Neural cell (in vitro differentiated cells): ENCODE data around the gene DNAJB1. TPM values are rescaled to one million over a fixed set of nuclear protein-coding genes. Genes with fewer than 3 reads are reported as not detected.

Source experiments
- H2AFZ ChIP-seq: fragments of 200-600, 300-800 bp; sonication (generic), shearing (Covaris generic); 2 replicates; pipeline ENCODE4 v1.6.0; 2014; ENCODE audit warnings: low read depth, mild to moderate bottlenecking, antibody characterized with exemption, low read length, moderate library complexity
- H3F3A ChIP-seq: fragments of 200-600 bp; shearing (Covaris generic); 2 replicates; pipeline ENCODE4 v1.6.1; 2016; ENCODE audit warnings: mild to moderate bottlenecking, moderate library complexity, mixed read lengths, antibody characterized with exemption, low read length; ENCODE audit not compliant: insufficient read depth, poor library complexity, severe bottlenecking
- H3K27ac ChIP-seq: fragments of 200-600, 300-800 bp; sonication (generic), shearing (Covaris generic); 2 replicates; pipeline ENCODE4 v1.5.1; 2014; ENCODE audit warnings: mild to moderate bottlenecking, low read length, moderate library complexity
- H3K27me3 ChIP-seq: fragments of 300-800, 200-600 bp; sonication (generic), shearing (Covaris generic); 2 replicates; pipeline ENCODE4 v1.6.0; 2014; ENCODE audit warnings: mild to moderate bottlenecking, low read depth, low read length, moderate library complexity; ENCODE audit not compliant: insufficient read depth
- H3K36me3 ChIP-seq: fragments of 300-800, 200-600 bp; sonication (generic), shearing (Covaris generic); 2 replicates; pipeline ENCODE4 v1.5.1; 2014; ENCODE audit warnings: mild to moderate bottlenecking, antibody characterized with exemption, low read length, moderate library complexity; ENCODE audit not compliant: insufficient read depth
- H3K4me2 ChIP-seq: fragments of 300-800, 200-600 bp; sonication (generic), shearing (Covaris generic); 2 replicates; pipeline ENCODE4 v1.6.0; 2014; ENCODE audit warnings: mild to moderate bottlenecking, low read length
- H3K4me3 ChIP-seq: fragments of 300-800, 200-600 bp; sonication (generic), shearing (Covaris generic); 2 replicates; pipeline ENCODE4 v1.5.1; 2014; ENCODE audit warnings: mild to moderate bottlenecking, low read length, moderate library complexity
- H3K79me2 ChIP-seq: fragments of 200-600 bp; shearing (Covaris generic); replicated peaks from 2 replicates; pipeline ENCODE4 v1.6.0; 2014; ENCODE audit warnings: mild to moderate bottlenecking, low read length, moderate library complexity; ENCODE audit not compliant: insufficient read depth
- H3K9ac ChIP-seq: fragments of 300-800, 200-600 bp; sonication (generic), shearing (Covaris generic); 2 replicates; pipeline ENCODE4 v1.6.1; 2016; ENCODE audit warnings: mild to moderate bottlenecking, low read length, mixed read lengths
- H3K9me2 ChIP-seq: fragments of 200-600 bp; shearing (Covaris generic); 2 replicates; pipeline ENCODE4 v1.6.1; 2016; ENCODE audit warnings: mild to moderate bottlenecking, low read length, mixed read lengths; ENCODE audit not compliant: insufficient read depth
- H3K9me3 ChIP-seq: fragments of 200-600, 300-800 bp; sonication (generic), shearing (Covaris generic); 2 replicates; pipeline ENCODE4 v1.6.1; 2016; ENCODE audit warnings: mild to moderate bottlenecking, mixed run types, low read length, moderate library complexity, mixed read lengths
- H4K20me1 ChIP-seq: fragments of 200-600 bp; shearing (Covaris generic); 2 replicates; pipeline ENCODE4 v1.6.1; 2016; ENCODE audit warnings: mild to moderate bottlenecking, mixed run types; ENCODE audit not compliant: insufficient read depth
- EP300 ChIP-seq: fragments of 450-650 bp; conservative IDR thresholded peaks from 2 replicates; pipeline ENCODE4 v1.6.1; 2014; ENCODE audit warnings: antibody characterized with exemption, mild to moderate bottlenecking, moderate library complexity; ENCODE audit not compliant: poor library complexity, severe bottlenecking
- EZH2 ChIP-seq: fragments of 200-600, 300-800 bp; shearing (Covaris generic), sonication (generic); IDR thresholded peaks from 2 replicates; pipeline ENCODE4 v1.6.1; 2014; ENCODE audit warnings: antibody characterized with exemption, low read length, borderline replicate concordance, mild to moderate bottlenecking; ENCODE audit not compliant: insufficient read depth, poor library complexity, severe bottlenecking
- MXI1 ChIP-seq: fragments of 450-650 bp; conservative IDR thresholded peaks from 2 replicates; pipeline ENCODE4 v1.6.1; 2014; ENCODE audit warnings: antibody characterized with exemption, mild to moderate bottlenecking; ENCODE audit not compliant: poor library complexity, severe bottlenecking
- POLR2AphosphoS5 ChIP-seq: IDR thresholded peaks from 2 replicates; pipeline ENCODE4 v1.6.1; 2012
- RAD21 ChIP-seq: fragments of 450-650 bp; conservative IDR thresholded peaks from 2 replicates; pipeline ENCODE4 v1.6.1; 2014; ENCODE audit warnings: antibody characterized with exemption, mild to moderate bottlenecking, moderate library complexity
- SMC3 ChIP-seq: fragments of 450-650 bp; conservative IDR thresholded peaks from 2 replicates; pipeline ENCODE4 v1.6.1; 2014; ENCODE audit warnings: antibody characterized with exemption, mild to moderate bottlenecking, moderate library complexity; ENCODE audit not compliant: poor library complexity
- TAF1 ChIP-seq: IDR thresholded peaks from 2 replicates; pipeline ENCODE4 v1.6.1; 2012; ENCODE audit warnings: low read depth
- polyA plus RNA-seq: library from polyadenylated mRNA; depleted of rRNA; stranded (reverse); fragments of >200 nt; gene quantifications from 2 replicates; pipeline ENCODE4 v1.2.3, GENCODE V29; 2014
- TF ChIP-seq, protein P1 (sequence below): IDR thresholded peaks from 2 replicates; pipeline ENCODE4 v1.6.1; 2012; ENCODE audit warnings: borderline replicate concordance
- TF ChIP-seq, protein P2 (sequence below): fragments of 450-650 bp; IDR thresholded peaks from 2 replicates; pipeline ENCODE4 v1.5.1; 2014; ENCODE audit warnings: antibody characterized with exemption, mild to moderate bottlenecking, moderate library complexity; ENCODE audit not compliant: poor library complexity, severe bottlenecking

DNAJB1 gene
- polyA plus RNA-seq, 1 donor from 2014 or later, result 64.6 TPM

DNA sequence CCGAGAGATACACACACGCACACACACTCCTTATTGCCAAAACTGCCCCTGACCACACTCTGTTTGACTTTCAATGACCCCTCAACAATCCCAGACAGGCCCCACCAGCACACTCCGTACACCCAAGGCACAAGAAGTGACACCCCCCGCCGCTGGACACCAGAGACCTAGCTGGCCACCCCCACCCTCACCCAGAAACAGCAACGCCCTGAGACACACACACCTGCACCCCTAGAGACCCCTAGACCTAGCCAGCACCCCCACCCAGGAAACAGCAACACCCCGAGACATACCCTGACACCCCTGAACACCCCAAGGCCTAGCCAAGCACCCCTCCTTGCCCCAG is 41.9 kb downstream of the DNAJB1 start:
- Histone ChIP-seq H2AFZ (no peak overlapping the region), H3K36me3 (no peaks in the 10 kb centered on the region), H3K4me2 (no peak overlapping the region)

DNA sequence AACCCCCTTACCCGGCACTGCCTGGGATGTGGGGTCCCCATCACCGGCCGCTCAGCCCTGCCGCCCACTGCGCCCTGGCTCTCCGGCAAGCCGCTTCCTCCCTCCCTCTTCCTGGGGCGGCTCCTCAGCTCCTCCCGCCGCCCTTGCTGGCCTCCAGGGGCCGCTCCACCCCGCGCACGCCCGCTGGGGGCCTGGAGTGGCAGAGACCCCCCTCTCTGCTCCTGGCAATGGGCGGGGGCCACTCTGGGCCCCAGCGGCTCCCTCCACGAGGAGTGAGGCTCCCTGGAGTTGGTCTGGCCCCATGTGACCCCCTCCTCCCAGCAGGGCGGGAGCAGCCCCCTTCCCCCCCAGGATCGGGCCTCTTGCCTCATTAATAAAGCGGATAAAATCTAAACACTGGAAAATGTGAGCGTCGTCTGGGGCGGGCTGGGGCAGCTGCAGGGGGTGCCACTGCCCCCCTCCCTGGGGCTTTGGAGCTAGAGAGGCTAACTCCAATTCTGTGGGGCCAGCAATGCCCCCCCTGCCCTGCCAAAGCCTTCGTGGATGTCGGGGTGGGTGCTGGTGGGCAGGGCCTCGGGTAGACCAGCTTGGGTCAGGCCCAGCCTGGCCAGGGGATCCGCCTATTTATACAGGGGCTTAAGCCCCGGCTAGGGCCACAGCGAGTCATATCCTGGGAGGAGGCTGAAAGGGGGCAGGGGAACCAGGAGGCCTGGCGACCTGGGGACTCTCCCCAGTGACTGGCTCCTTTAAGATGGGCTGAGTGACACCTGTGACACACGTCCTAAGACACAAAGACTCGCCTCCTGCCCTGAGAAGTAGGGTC is 42.7 kb downstream of the DNAJB1 start, which contains the start of gene PTGER1:
TSS of gene PTGER1 (minus strand) at position 104 of the 823 bp plus-strand sequence. CDS start 1,034 bp downstream, outside the sequence.
- no peaks in the 10 kb centered on the region for H4K20me1 ChIP-seq
- no peaks in the 10 kb centered on the region for H3K9me3 ChIP-seq
- H3K79me2 ChIP-seq, result no peaks in the 10 kb centered on the region
- H3K36me3 ChIP-seq, result no peaks in the 10 kb centered on the region
- H3K4me3 ChIP-seq, result no peak within 1 kb of the TSS
- H3F3A ChIP-seq, result no peaks in the 10 kb centered on the region
- no peak within 1 kb of the TSS for H2AFZ ChIP-seq
- TF ChIP-seq SMC3, result no peak
- TF ChIP-seq TAF1, result no peak
- TF ChIP-seq, protein P1, sequence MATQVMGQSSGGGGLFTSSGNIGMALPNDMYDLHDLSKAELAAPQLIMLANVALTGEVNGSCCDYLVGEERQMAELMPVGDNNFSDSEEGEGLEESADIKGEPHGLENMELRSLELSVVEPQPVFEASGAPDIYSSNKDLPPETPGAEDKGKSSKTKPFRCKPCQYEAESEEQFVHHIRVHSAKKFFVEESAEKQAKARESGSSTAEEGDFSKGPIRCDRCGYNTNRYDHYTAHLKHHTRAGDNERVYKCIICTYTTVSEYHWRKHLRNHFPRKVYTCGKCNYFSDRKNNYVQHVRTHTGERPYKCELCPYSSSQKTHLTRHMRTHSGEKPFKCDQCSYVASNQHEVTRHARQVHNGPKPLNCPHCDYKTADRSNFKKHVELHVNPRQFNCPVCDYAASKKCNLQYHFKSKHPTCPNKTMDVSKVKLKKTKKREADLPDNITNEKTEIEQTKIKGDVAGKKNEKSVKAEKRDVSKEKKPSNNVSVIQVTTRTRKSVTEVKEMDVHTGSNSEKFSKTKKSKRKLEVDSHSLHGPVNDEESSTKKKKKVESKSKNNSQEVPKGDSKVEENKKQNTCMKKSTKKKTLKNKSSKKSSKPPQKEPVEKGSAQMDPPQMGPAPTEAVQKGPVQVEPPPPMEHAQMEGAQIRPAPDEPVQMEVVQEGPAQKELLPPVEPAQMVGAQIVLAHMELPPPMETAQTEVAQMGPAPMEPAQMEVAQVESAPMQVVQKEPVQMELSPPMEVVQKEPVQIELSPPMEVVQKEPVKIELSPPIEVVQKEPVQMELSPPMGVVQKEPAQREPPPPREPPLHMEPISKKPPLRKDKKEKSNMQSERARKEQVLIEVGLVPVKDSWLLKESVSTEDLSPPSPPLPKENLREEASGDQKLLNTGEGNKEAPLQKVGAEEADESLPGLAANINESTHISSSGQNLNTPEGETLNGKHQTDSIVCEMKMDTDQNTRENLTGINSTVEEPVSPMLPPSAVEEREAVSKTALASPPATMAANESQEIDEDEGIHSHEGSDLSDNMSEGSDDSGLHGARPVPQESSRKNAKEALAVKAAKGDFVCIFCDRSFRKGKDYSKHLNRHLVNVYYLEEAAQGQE, result no peak
- TF ChIP-seq RAD21, result no peak
- TF ChIP-seq POLR2AphosphoS5, result no peak
- no peak for TF ChIP-seq MXI1
- TF ChIP-seq, protein P2, sequence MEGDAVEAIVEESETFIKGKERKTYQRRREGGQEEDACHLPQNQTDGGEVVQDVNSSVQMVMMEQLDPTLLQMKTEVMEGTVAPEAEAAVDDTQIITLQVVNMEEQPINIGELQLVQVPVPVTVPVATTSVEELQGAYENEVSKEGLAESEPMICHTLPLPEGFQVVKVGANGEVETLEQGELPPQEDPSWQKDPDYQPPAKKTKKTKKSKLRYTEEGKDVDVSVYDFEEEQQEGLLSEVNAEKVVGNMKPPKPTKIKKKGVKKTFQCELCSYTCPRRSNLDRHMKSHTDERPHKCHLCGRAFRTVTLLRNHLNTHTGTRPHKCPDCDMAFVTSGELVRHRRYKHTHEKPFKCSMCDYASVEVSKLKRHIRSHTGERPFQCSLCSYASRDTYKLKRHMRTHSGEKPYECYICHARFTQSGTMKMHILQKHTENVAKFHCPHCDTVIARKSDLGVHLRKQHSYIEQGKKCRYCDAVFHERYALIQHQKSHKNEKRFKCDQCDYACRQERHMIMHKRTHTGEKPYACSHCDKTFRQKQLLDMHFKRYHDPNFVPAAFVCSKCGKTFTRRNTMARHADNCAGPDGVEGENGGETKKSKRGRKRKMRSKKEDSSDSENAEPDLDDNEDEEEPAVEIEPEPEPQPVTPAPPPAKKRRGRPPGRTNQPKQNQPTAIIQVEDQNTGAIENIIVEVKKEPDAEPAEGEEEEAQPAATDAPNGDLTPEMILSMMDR, result no peak
- no peak for TF ChIP-seq EZH2
- no peak for TF ChIP-seq EP300
- no peak within 1 kb of the TSS for H3K4me2 ChIP-seq
- H3K9me2 ChIP-seq, result no peaks in the 10 kb centered on the region
- H3K9ac ChIP-seq, result no peak within 1 kb of the TSS
- no peak within 1 kb of the TSS for H3K27ac ChIP-seq
- no peaks in the 10 kb centered on the region for H3K27me3 ChIP-seq

More for the DNA sequence above, 41.9 kb downstream of the DNAJB1 start:
- Histone ChIP-seq H3K4me3 (no peak overlapping the region), H3F3A (no peaks in the 10 kb centered on the region), H3K27me3 (no peaks in the 10 kb centered on the region), H3K79me2 (no peaks in the 10 kb centered on the region), H3K9ac (no peak overlapping the region), H3K9me2 (no peaks in the 10 kb centered on the region), H3K27ac (no peak overlapping the region), H3K9me3 (no peaks in the 10 kb centered on the region), H4K20me1 (no peaks in the 10 kb centered on the region)
- no peak for TF ChIP-seq SMC3
- no peak for TF ChIP-seq POLR2AphosphoS5
- TF ChIP-seq, protein P2, result no peak
- TF ChIP-seq EZH2, result no peak
- TF ChIP-seq TAF1, result no peak
- TF ChIP-seq RAD21, result no peak
- TF ChIP-seq EP300, result no peak
- TF ChIP-seq MXI1, result no peak
- TF ChIP-seq, protein P1, result no peak
